GM21717 (cell line): ENCODE results near the gene TBXAS1.

Experiments used
- ATAC-seq: cut with Tn5 transposase; IDR thresholded peaks from one replicate; pipeline ENCODE4 v1.9.1; 2021; ENCODE audit warnings: mild to moderate bottlenecking, moderate library complexity; ENCODE audit not compliant: unreplicated experiment

The TBXAS1 gene

DNA sequence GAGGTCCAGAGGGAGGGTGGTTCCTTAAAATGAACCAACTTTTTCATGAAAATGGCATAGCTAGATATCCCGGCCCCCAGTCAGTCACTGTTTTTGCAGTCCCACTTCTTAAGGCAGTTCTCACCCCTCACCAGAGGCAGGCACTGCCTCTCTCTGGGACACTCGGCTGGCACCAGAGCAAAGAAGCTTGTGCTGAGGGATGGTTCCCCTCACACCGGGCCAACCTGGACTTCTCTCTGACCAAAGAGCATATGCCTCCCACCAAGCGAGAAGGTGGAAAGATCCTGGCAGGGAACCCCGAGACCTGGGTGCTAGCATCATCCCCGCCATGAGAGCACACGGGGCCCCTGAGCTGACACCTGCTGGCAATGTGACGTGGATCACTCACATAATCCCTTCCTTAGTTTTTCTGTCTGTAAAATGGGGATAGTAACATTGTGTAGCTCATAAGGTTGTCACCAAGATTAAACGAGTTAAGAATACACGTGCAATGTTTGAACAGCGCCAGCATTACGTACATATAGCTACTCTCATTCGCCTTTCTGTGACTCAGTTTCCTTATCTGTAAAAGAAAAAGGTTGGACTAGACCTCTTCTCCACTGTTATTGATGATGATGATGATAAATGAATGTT is 145.2 kb downstream of the TBXAS1 start:
- no peak for ATAC-seq

DNA sequence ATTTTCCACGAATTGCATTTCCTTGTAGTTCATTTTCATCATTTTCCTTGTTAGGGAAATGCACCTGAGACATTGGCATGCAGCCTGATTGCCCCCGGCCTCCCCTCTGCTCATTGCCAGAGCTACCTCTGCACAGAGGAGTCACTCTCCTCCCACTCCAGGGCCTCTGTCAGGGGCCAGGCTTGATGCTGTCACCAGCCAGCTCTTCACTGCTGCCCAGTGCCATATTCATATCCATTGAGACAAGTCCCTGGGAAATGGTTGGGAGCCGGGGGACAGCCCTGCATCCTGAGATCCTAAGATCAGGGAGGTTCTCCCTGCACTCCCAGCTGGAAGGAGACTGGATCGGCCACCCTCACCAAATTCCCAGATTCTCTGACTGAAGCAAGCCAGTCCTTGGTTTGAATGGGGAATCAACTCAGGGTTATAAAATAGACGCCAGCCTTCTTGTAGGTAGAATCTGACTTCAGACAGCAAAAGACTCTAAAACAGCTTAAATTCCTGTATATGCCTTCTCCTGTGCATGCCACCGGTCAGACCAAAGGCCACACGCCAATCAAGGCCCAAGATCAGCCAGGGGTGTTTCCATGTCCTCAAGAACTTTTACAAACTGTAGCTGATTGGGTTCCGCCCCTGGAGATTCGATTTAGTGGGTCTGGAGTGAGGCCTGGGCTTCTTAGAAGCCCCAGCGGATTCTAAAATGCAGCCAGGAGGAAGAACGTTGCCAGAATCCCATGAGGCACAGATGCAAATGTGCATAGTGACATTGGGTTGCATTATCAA is 147.2 kb downstream of the TBXAS1 start:
- ATAC-seq: no peak

DNA sequence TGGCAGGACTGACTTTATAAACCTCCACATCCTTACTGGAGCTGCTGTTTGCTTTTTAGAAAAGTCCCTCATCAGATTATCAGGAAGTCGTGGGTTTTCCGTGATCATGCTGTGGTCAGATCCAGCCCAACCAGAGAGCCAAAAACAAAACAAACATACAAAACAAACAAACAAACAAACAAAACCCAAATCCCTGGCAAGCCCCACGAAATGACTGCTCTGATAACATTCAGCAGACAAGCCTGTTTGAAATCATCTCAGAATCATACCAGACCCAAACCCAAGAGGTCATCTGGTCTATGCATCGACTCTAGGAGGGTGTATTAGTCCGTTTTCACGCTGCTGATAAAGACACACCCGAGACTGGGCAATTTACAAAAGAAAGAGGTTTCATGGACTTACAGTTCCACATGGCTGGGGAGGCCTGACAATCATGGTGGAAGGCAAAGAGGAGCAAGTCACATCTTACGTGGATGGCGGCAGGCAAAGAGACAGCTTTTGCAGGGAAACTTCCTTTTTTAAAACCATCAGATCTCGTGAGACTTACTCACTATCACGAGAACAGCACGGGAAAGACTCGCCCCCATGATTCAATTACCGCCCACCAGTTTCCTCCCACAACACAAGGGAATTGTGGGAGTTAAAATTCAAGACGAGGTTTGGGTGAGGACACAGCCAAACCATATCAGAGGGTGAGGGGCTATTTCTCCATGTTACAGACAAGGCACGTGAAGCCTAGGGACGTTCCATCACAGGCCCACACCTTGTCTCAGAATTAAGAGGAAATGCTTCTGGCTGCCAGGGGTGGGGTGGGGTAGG is 148.0 kb downstream of the TBXAS1 start:
- ATAC-seq: no peak

DNA sequence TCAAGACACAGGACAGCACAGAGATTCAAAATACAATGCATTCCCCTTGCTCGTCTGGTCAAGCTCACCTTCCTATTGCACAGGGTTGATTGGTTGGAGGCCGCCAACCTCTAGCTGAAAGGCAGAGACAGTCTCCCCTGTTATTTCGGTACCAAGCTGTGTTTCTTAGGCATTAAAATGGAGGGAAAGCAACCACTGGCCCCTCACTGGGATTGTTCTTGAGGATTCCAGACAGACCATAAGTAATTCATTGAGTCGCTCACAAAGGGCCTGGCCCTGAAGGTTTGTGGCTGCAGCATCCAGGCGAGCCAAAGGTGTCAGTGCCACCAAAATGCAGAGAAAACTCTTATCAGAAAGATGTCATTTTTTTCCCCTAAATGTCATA is 152.4 kb downstream of the TBXAS1 start:
- no peak for ATAC-seq

DNA sequence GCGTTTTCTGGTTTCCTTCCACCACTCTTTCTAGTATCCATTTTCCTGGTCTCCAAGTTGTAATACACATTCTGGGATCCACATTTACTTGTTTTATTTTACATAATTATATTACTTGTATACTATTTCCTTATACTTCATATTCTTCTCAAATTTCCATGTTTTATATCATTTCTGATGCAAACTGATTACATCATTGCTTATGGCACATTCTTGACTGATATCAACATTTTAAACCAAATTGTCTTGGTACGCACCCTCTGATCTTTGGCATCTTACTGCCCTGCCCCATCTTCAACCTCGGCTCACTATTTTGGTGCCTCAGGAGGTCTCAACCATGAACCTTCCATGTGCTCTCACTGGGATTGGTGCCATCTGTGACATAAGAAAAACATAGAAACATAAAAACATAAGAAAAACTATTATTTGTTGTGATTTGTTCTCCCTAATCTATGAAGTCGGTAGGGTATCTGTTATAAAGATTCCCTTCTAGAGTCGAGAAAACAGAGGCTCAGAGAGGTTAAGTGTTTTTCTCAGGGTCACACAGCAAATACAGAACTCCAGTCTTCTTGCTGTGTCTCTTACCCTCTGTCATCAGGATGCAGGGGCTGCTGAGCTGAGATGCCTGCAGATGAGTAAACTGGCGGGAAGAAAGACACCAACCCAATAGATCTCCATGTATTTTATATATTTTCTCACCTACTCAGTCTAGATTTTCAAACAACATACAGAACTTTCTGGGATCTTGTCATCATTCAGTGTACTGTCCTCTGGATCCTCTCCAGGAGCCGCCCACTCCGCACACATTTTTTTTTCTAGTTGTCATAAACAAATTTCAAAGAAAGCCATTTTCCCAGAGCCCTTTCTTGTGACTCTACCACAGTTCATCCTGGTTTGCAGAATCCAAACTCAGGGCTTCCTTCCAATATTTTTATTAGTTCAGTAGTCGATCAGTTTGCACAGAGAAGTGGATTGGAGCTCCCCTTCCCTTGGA is 154.2 kb downstream of the TBXAS1 start:
- no peak for ATAC-seq

DNA sequence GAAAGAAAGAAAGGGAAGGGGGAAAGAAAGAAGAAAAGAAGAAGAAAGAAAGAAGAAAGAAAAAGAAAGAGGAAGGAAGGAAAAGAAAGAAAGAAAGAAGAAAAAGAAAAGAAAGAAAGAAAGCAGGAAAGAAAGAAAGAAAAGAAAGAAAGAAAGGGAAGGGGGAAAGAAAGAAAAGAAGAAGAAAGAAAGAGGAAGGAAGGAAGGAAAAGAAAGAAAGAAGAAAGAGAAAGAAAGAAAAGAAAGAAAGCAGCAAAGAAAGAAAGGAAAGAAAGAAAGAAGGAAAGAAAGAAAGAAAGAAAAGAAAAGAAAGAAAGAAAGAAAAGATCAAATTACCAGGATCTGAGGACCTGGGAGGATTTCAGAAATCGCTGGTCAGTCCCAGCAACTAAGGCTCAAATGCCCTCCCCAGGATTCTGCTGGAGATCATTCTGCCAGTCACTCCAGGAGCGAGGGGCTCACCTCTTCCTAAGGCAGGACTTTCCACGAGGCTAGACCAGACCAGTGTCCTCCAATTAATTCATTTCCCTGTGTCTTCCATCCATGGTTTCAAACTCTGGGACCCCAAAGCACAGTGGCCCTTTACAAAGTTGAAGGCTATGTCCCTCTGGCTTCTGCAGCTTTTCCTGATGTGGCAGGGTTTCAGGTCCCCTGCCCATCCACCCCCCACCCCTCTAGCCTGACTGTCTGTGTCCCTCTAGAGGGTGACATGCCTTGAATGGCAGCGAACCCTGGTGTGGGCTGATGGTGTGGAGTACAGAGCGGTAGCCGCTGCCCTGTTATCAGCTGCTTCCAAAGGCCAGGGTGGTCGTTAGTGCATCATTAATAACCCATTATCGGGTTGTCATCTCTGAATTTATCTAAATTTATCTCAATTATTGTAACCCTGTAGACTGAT is 155.8 kb downstream of the TBXAS1 start:
- ATAC-seq: no peak

DNA sequence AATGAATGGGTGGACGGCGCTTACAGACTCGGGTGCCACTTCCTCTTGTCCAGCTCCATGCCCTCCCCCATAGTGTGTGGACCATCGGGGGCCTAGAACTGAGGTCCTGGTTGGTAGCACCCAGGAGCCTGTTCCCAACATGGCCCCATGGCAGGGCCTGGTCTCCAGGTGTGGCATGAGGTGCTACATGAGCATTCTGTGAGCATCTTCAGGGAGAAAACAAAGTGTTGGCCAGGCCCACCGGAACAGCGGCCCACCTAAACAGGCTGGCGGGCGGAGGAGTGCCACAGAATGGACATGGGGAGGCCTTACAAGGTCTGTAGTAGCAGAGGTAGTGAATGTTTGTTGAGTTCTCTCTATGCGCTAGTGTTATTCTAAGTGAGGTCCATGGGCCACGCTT is 156.7 kb downstream of the TBXAS1 start:
- no peak for ATAC-seq

DNA sequence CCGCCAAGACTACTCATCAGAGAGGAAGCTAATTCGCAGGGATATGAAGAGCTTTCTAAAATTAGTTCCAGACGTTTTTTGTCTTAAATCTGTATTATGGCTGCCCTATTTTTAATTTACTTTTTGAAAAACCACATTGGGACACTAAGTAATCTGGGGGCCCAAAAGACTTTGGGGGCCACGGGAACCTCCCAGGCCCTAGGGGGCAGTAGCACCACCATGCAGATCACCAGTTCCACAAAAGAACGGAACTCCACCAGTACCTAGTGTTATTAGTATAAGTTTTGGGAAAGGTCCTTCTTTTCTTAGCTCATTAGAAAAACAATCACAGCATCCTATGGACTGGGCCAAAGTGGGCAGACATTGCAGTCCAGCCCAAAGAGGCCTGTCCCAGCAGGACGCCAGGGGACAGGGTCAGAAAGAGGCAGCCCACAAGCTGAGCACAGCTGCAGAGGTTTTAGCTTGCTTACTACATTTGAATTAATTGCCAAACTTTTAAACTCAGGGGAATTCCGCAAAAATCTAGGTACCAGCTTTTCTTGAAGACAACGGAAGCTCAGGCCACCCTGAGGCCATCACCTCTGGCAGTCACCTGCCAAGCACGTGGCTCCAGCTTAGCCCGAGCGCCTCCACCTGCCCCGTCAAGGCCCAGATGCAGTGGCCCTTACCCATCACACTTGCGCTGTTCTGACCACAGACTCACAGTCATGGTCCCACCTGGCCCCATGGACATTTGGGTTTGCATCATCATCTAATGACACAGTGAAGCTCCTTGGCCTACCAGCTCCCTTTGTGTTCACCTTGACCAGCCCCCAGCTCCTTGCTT is 158.8 kb downstream of the TBXAS1 start:
- no peak for ATAC-seq

DNA sequence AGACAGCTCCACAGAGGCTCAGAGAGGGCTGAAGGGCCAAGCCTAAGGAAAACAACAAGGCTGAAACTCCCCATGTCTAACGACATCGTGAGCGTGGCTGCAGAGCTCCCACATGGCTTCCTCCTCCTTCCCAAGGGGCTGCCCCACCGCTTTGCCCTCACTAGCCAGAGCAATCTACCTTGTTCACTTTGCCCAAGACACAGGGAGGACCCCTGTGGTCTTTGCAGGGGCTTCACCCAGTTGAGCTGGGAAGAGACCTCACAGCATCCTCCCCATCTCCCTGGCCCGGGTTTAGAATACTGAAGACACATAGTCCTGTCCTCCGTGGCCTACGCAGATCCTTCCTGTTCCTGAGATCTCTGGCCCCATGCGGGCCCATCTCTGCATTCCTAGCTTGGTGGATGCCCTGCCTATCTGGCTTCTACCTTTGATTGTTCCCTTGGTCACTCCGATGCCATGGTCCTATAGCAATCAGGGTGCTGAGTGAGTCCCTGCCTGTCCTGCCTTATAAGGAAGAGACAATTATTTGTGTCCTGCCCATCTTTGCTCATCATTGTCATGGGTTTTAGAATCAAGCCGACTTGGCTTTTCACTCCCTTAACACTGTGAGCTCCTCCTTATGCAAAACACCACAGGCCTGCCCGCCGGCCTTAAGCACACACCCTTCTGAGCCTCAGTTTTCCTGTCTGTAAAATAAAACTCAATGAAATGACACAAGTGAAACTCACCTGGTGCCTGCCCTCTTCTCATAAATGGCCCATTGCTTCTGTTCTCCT is 160.5 kb downstream of the TBXAS1 start:
- ATAC-seq: no peak

DNA sequence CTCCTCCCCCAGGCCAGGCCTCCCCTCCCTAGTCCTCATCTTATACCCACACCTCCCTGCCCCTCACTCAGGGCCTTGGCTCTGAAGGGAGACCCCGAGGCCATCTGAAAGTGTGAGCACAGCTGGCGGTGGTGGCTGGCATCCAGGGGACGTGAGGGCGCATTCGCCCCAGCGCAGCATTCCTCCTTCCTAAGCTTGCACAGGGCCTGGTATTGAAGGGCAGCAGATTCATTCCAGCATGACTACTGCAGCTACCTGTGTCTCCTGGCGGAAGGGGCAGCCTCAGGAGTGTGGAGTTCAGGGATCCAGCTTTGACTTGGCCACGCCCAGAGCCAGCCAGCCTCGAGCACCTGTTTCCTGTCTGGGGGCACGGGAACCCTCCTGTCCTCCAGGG is 161.1 kb downstream of the TBXAS1 start:
- no peak for ATAC-seq

DNA sequence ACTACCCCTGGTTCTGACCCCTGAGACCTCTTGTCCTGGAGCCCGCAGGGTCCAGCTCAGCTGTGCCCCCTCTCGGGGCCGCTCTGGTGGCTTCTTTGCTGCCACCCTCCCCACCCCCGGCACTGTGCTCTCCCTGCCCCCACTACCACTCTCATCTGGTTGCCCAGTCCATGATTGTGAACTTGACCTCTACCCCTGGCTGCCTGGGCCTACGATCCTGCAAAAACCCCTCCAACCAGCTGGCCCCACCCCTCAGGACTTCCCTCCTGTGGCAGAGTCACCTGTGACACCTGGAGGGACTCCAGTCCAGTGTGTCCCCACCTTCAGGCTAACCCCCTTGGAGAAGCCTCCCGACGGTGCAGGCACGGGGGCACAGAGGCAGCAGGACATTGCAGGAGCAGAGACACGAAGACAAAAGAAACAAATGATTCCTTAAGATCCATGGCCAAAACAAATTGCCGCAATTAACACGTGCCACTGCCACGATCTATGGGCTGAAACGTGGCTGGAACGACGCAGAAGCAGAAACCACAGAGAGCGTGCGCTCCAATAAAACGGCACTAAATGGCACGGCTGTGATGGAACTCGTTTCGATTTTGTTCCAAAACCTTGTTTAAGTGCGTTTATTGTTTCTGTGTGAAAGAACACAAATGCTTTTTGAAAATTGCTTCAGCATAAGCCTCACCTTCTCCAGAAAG is 161.7 kb downstream of the TBXAS1 start:
- ATAC-seq: no peak

DNA sequence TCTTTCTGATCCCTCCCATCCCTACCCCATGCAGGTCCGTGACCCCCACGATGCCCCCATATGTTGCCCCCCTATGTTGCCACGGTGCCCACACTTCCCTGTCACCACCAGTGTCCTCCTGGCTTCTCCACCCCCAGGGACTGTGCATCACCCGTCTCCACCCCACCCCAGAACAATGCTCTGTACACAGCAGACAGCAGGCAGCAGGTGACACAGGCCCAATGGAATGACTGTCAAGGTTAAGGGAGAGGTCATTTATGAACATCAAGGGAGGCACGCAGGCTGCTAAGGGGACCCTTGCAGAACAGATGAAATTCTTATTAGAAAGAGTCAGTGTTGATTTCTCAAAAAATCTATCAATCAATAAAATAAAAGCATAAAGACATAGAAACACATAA is 162.2 kb downstream of the TBXAS1 start:
- no peak for ATAC-seq

DNA sequence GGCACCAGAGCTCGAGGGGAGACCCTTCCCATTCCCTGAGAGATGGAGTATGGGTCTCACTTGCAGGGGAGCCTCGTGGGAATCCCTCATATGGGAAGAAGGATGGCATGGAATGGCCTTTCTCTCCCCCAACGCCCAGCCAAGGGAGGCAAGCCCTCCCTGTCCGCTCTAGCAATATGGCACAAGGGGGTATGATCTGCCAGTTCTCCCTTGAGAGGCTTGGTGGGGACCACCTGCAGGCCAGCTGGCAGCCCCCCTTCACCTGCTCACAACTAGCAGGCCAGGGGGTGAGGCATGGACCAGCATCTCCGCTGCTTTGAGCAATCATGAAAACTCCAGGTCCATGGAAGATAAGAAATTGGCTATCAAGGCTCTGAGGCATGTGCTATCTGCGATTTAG is 162.8 kb downstream of the TBXAS1 start:
- no peak for ATAC-seq

DNA sequence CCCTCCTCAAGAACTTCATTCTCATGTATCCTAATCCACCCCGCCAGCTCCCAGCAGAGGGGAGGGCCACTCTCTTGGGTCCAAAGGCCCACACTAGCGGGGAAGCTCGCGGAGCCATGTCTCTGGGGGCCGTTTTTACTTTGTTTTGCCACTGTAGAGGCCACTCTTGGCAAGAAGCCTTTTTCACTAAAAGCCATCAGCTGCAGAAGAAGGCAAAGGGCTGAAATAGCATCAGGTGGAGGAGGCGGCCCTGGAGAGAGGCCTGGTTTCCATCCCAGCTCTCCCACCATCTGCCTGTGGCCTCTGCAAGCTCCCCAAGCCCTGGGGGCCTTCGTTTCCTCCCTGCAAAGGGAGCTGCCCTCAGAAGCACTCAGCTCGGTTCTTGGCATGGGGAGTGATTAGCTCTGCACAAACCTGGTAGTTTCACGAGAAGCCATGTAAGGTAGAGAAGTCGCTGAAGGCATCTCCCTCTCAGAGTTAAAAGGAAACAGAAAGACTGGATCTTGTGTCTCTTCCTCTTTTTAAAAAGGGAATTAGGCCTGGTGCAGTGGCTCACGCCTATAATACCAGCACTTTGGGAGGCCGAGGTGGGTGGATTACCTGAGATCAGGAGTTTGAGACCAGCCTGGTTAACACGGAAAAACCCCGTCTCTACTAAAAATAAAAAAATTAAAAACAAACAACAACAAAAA is 163.4 kb downstream of the TBXAS1 start:
- ATAC-seq: no peak

DNA sequence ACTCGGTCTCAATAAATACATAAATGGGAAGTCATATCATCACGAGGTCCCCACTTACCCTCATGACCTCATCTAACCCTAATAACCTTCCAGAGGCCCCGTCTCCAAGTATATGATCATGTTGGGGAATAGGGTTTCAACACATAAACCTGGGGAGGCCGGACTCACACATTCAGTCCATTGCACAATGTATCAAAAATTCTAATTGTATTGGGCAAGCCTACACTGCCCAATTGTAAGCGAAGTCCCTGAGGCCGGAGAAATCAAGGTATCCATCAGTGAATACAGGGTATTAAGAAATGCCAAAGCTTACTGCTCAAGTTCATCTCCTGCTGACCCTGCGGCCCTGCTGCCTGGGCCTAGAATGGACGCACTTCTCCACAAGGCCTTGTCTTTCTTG is 164.1 kb downstream of the TBXAS1 start:
- ATAC-seq: no peak

DNA sequence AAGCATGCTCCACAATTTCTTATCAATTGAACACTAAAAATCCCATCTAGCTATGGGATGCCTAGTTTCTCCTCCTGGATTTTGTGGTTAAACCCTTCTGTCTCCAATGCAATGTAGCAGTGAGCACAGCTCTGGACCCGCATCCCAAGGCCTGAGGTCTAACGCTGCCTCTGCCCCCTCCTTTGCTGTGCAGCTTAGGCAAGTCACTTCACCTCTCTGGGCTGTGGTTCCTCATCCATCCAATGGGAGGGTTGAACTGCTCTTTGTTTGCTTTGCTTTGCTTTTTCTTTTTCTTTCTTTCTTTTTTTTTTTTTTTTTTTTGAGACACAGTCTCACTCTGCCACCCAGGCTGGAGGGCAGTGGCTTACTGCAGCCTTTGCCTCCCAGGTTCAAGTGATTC is 164.5 kb downstream of the TBXAS1 start:
- no peak for ATAC-seq

DNA sequence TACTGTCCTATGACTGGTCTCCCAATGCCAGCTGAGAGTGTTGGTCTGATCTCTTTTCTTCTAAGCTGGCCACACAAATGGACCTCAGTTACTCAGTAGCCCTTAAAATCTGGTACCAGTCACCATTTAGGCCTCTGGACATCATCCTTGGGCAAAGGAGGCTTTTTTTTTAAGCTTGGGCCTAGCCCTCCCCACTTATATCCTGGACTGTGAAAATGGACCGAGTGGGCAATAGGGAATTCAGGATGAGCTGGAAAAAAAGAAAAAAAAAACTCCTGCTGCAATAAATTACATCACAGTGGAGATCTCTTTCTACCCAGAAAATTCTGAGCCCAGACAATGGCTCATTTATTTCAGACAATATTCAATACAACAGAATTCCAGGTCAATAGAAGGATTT is 165.3 kb downstream of the TBXAS1 start:
- no peak for ATAC-seq
